ENCODE results near the gene NUDT8. TPM values are rescaled to one million over a fixed set of nuclear protein-coding genes. Genes with fewer than 3 reads are reported as not detected.

Gene NUDT8
- total and polyA plus RNA-seq, 2 experiments from 2014 or later: 13.6 to 28.7 TPM

DNA sequence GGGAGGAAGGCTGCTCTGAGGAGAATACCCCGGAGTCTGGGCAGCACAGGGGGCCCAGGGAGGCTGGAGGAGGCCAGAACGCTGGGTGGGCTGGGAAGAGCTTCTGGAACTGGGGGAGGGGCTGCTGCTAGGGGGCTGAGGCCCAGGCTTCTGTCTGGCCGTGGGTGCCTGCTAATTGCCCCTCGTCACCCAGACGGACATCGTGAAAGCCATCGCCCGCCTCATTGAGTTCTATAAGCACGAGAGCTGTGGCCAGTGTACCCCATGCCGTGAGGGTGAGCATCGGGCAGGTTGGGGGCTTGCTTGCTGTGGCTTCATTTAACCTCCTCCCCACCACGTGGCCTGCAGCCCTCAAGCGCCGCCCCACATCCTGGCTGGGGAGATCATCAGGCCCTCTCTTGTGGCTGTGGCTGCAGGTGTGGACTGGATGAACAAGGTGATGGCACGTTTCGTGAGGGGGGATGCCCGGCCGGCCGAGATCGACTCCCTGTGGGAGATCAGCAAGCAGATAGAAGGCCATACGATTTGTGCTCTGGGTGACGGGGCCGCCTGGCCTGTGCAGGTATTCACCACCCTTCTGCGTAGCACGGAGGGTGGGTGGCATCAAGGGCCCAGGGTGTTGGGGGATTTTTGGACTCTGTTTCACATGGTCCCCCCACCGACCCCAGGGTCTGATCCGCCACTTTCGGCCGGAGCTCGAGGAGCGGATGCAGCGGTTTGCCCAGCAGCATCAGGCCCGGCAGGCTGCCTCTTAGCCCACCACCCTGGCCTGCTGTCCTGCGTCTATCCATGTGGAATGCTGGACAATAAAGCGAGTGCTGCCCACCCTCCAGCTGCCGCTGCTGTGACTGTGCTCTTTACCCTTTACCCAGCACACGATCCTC, 17.8 kb downstream of the NUDT8 start:
- Histone ChIP-seq H3K4me1 (ENCODE audit: insufficient read depth) (peaks cover 5% of the 10 kb centered on the region), H3K4me2 (no peak overlapping the region), H3K27ac (no peak overlapping the region), H4K20me1 (ENCODE audit: insufficient read depth, poor library complexity, severe bottlenecking) (no peaks in the 10 kb centered on the region), H3K79me2 (peaks cover 17% of the 10 kb centered on the region), H2AFZ (no peak overlapping the region), H3K27me3 (no peaks in the 10 kb centered on the region), H3K4me3 (no peak overlapping the region), H3K9me2 (replicated peaks; ENCODE audit: insufficient read depth) (no peaks in the 10 kb centered on the region), H3K36me3 (replicated peaks; ENCODE audit: insufficient read depth, low read depth) (no peaks in the 10 kb centered on the region), H3K9me3 (ENCODE audit: low read depth) (no peaks in the 10 kb centered on the region)
- TF ChIP-seq EZH2phosphoT487 (IDR thresholded peaks at IDR 0.05; ENCODE audit: low read depth, severe bottlenecking, unreplicated experiment): no peak
- TF ChIP-seq EZH2 (IDR thresholded peaks at IDR 0.05; ENCODE audit: borderline replicate concordance): no peak
- TF ChIP-seq, protein P1, sequence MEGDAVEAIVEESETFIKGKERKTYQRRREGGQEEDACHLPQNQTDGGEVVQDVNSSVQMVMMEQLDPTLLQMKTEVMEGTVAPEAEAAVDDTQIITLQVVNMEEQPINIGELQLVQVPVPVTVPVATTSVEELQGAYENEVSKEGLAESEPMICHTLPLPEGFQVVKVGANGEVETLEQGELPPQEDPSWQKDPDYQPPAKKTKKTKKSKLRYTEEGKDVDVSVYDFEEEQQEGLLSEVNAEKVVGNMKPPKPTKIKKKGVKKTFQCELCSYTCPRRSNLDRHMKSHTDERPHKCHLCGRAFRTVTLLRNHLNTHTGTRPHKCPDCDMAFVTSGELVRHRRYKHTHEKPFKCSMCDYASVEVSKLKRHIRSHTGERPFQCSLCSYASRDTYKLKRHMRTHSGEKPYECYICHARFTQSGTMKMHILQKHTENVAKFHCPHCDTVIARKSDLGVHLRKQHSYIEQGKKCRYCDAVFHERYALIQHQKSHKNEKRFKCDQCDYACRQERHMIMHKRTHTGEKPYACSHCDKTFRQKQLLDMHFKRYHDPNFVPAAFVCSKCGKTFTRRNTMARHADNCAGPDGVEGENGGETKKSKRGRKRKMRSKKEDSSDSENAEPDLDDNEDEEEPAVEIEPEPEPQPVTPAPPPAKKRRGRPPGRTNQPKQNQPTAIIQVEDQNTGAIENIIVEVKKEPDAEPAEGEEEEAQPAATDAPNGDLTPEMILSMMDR (IDR thresholded peaks at IDR 0.05; ENCODE audit: poor library complexity): no peak
- 98% methylated on average over 30 of the region's 37 CpGs for WGBS (ENCODE audit: low lambda C conversion rate, missing lambda C conversion rate)
- DNase-seq (ENCODE audit: low spot score): no peak

DNA sequence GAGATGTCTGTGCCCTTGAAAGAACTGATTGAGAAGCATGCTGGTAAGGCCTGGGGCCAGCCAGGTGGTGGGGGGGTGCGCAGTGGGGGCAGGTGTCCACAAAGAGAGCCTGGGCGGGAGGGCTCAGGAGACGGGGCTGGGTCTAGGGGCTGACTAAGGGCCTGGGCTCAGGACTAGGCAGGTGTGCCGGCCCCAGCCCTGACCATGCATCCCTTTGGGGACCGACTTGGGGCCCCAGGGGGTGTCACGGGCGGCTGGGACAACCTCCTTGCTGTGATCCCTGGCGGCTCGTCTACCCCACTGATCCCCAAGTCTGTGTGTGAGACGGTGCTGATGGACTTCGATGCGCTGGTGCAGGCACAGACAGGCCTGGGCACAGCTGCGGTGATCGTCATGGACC, 18.6 kb downstream of the NUDT8 start:
- Histone ChIP-seq H3K9me3 (ENCODE audit: low read depth) (no peaks in the 10 kb centered on the region), H2AFZ (no peak overlapping the region), H3K27ac (no peak overlapping the region), H3K4me1 (ENCODE audit: insufficient read depth) (peaks cover 7% of the 10 kb centered on the region), H3K4me2 (no peak overlapping the region), H3K36me3 (replicated peaks; ENCODE audit: insufficient read depth, low read depth) (no peaks in the 10 kb centered on the region), H3K9me2 (replicated peaks; ENCODE audit: insufficient read depth) (no peaks in the 10 kb centered on the region), H4K20me1 (ENCODE audit: insufficient read depth, poor library complexity, severe bottlenecking) (no peaks in the 10 kb centered on the region), H3K79me2 (peaks cover 18% of the 10 kb centered on the region), H3K4me3 (no peak overlapping the region), H3K27me3 (no peaks in the 10 kb centered on the region)
- whole genome bisulfite sequencing (ENCODE audit: low lambda C conversion rate, missing lambda C conversion rate): 97% methylated on average over 11 of the region's 14 CpGs
- no peak for TF ChIP-seq EZH2 (IDR thresholded peaks at IDR 0.05; ENCODE audit: borderline replicate concordance)
- TF ChIP-seq EZH2phosphoT487 (IDR thresholded peaks at IDR 0.05; ENCODE audit: low read depth, severe bottlenecking, unreplicated experiment): no peak
- TF ChIP-seq, protein P1 (IDR thresholded peaks at IDR 0.05; ENCODE audit: poor library complexity): no peak
- DNase-seq (ENCODE audit: low spot score): no peak

DNA sequence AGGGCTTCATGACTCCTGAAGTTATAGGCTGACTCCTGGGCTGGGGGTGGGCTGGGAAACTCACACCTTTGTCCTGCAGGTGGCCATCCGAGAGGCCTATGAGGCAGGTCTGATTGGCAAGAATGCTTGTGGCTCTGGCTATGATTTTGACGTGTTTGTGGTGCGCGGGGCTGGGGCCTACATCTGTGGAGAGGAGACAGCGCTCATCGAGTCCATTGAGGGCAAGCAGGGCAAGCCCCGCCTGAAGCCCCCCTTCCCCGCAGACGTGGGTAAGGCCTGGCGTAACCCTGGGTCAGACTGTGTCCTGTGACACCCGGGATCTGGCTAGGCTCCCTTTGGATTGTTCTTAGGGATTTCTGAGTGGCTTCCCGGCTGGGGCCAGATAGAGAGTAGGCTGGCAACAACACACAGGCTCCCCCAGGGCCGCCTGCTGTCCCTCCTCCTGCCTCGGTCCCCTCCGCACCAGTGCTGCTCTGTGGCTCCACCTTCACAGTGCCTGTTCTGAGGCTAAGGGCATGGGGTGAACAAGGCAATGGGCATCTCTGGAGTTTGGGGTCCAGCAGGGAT, 19.4 kb downstream of the NUDT8 start:
- TF ChIP-seq, protein P1 (IDR thresholded peaks at IDR 0.05; ENCODE audit: poor library complexity): no peak
- TF ChIP-seq EZH2phosphoT487 (IDR thresholded peaks at IDR 0.05; ENCODE audit: low read depth, severe bottlenecking, unreplicated experiment) (no peak), EZH2 (IDR thresholded peaks at IDR 0.05; ENCODE audit: borderline replicate concordance) (no peak)
- H3K36me3 ChIP-seq (replicated peaks; ENCODE audit: insufficient read depth, low read depth): no peaks in the 10 kb centered on the region

More for the DNA sequence above, 19.4 kb downstream of the NUDT8 start:
- H3K4me2 ChIP-seq: no peak overlapping the region
- no peak overlapping the region for H3K4me3 ChIP-seq
- H3K79me2 ChIP-seq: peaks cover 18% of the 10 kb centered on the region
- DNase-seq (ENCODE audit: low spot score): no peak
- H2AFZ ChIP-seq: no peak overlapping the region
- no peak overlapping the region for H3K27ac ChIP-seq
- WGBS (ENCODE audit: low lambda C conversion rate, missing lambda C conversion rate): 96% methylated on average over 15 of the region's 15 CpGs
- no peaks in the 10 kb centered on the region for H4K20me1 ChIP-seq (ENCODE audit: insufficient read depth, poor library complexity, severe bottlenecking)
- peaks cover 14% of the 10 kb centered on the region for H3K4me1 ChIP-seq (ENCODE audit: insufficient read depth)
- no peaks in the 10 kb centered on the region for H3K9me3 ChIP-seq (ENCODE audit: low read depth)
- no peaks in the 10 kb centered on the region for H3K9me2 ChIP-seq (replicated peaks; ENCODE audit: insufficient read depth)
- no peaks in the 10 kb centered on the region for H3K27me3 ChIP-seq

Measured in hepatocyte (in vitro differentiated cells).